BJ (cell line): Measurements from ENCODE around the gene LMTK2. TPM values are rescaled to one million over a fixed set of nuclear protein-coding genes. Genes with fewer than 3 reads are reported as not detected.

Experiments used
- CTCF ChIA-PET: fragments of 350-600 bp; formaldehyde crosslinking; extraction: SDS; loops from one replicate; lab custom pipeline; 2021; ENCODE audit warnings: antibody characterized with exemption, inconsistent platforms; lab: Yijun Ruan, JAX
- POLR2A ChIA-PET: fragments of 300-600 bp; sonication (Branson Sonifier 250); formaldehyde crosslinking; extraction: SDS; loops from one replicate; lab custom pipeline; 2021; ENCODE audit warnings: antibody characterized with exemption; lab: Charles Lee
- DNase-seq: peaks from one replicate; pipeline ENCODE4 v3.0.0-alpha.2; 2011; ENCODE audit warnings: low read depth
- H3K27me3 ChIP-seq: 2 replicates; pipeline ENCODE4 v1.6.0; 2011; ENCODE audit warnings: low read length; ENCODE audit not compliant: control insufficient read depth, insufficient read depth
- H3K36me3 ChIP-seq: 2 replicates; pipeline ENCODE4 v1.5.1; 2011; ENCODE audit warnings: low read length; ENCODE audit not compliant: control insufficient read depth, insufficient read depth
- H3K4me3 ChIP-seq: 2 replicates; pipeline ENCODE4 v1.5.1; 2011; ENCODE audit warnings: low read depth, mild to moderate bottlenecking, control low read depth, low read length
- CTCF ChIP-seq: IDR thresholded peaks from 2 replicates; pipeline ENCODE4 v1.5.1; 2011; ENCODE audit warnings: low read depth, mild to moderate bottlenecking, control low read depth, inconsistent platforms, low read length, moderate library complexity; ENCODE audit not compliant: insufficient read depth
- polyA plus RNA-seq: library from polyadenylated mRNA; depleted of rRNA; stranded (reverse); fragments of >200 nt; gene quantifications from 2 replicates; pipeline ENCODE4 v1.2.3, GENCODE V29; 2011

Gene LMTK2
- polyA plus RNA-seq, 1 experiment, result 3.8 TPM

DNA sequence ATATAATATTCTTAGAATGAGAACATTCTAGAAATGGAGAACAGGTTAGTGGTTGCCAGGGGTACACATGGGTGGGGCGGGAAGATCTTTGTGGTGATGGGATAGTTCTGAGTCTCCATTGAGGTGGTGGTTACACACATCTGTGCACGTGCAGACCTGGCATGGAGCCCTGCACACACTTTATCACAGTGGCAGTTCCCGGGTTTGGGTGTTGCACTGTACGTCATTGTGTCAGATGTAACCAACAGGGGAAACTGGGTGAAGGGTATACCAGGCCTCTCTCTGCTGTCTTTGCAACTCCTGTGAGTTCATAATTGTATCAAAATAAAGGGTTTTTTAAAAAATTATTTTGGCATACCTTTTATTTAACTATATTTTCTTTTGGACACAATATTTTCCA, 51.1 kb downstream of the LMTK2 start:
- CTCF ChIA-PET, result interaction anchor here (0.8 kb wide), 1 partner anchor 20 kb away, joined by 3 read pairs; no protein-coding TSS in a partner anchor
- no peak for TF ChIP-seq CTCF
- no peak overlapping the region for H3K4me3 ChIP-seq
- no peaks in the 10 kb centered on the region for H3K36me3 ChIP-seq
- POLR2A ChIA-PET, result no interaction called here
- no peaks in the 10 kb centered on the region for H3K27me3 ChIP-seq
- no peak for DNase-seq

DNA sequence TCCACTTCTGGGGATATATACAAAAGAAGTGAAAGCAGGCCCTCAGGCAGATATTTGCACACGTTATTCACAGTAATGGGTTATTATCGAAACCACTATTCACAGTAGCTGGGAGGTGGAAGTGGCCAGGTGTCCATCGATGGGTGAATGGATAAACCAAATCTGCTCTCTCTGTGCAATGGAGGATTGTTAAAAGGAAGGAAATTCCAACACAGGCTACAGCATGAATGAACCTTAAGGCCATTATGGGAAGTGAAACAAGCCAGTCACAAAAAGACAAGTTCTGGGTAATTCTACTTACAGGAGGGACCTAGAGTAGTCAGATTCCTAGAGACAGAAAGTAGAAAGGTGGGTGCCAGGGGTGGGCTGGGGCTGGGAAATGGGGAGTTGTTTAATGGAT, 56.1 kb downstream of the LMTK2 start:
- ChIA-PET CTCF (interaction anchor here (0.7 to 9.6 kb wide), 4 partner anchors 20 to 140 kb away, joined by 4 to 102 read pairs (median 9); partner anchors contain the start of gene LMTK2), POLR2A (no interaction called here)
- Histone ChIP-seq H3K36me3 (no peaks in the 10 kb centered on the region; the same call in 1 of the 2 replicates), H3K4me3 (no peak overlapping the region), H3K27me3 (no peaks in the 10 kb centered on the region)
- TF ChIP-seq CTCF, result no peak
- DNase-seq, result no peak

- no peaks in the 10 kb centered on the region; the same call in 1 of the 2 replicates for H3K36me3 ChIP-seq
- no peak for TF ChIP-seq CTCF
- no peaks in the 10 kb centered on the region for H3K27me3 ChIP-seq
- ChIA-PET CTCF (interaction anchor here (0.8 to 10.5 kb wide), 3 partner anchors 10 to 143 kb away, joined by 3 to 291 read pairs (median 102); partner anchors contain the start of gene LMTK2), POLR2A (no interaction called here)
- DNase-seq, result no peak
- no peak overlapping the region for H3K4me3 ChIP-seq
Observed at GRCh38 chr7:98163269-98163668, 56.6 kb downstream of the LMTK2 start.

- Histone ChIP-seq H3K27me3 (no peaks in the 10 kb centered on the region), H3K36me3 (no peaks in the 10 kb centered on the region; the same call in 1 of the 2 replicates), H3K4me3 (no peak overlapping the region)
- CTCF ChIA-PET, result interaction anchor here (0.6 to 10.5 kb wide), 5 partner anchors 9 to 144 kb away, joined by 3 to 291 read pairs (median 4); partner anchors contain the start of gene LMTK2
- peak; percentile 83 for DNase-seq
- no peak for TF ChIP-seq CTCF
- POLR2A ChIA-PET, result no interaction called here
Observed at GRCh38 chr7:98163704-98164494, 57.2 kb downstream of the LMTK2 start.

GRCh38 chr7:98165827-98166667, 59.4 kb downstream of the LMTK2 start:
- DNase-seq, result no peak
- ChIA-PET CTCF (interaction anchor here (0.6 to 10.5 kb wide), 11 partner anchors 12 to 146 kb away, joined by 3 to 291 read pairs (median 6); partner anchors contain the start of gene LMTK2), POLR2A (no interaction called here)

More at GRCh38 chr7:98165827-98166667, 59.4 kb downstream of the LMTK2 start:
- no peaks in the 10 kb centered on the region for H3K27me3 ChIP-seq
- TF ChIP-seq CTCF, result peak; percentile 70
- H3K4me3 ChIP-seq, result no peak overlapping the region
- H3K36me3 ChIP-seq, result no peaks in the 10 kb centered on the region; the same call in 1 of the 2 replicates
